Measurements from ENCODE around the gene PRSS22. TPM values are rescaled to one million over a fixed set of nuclear protein-coding genes. Genes with fewer than 3 reads are reported as not detected.

The PRSS22 gene
- total RNA-seq, 4 donors from 2014 or later, result 1.4 to 1.9 (median 1.8) TPM; not detected in 1

DNA sequence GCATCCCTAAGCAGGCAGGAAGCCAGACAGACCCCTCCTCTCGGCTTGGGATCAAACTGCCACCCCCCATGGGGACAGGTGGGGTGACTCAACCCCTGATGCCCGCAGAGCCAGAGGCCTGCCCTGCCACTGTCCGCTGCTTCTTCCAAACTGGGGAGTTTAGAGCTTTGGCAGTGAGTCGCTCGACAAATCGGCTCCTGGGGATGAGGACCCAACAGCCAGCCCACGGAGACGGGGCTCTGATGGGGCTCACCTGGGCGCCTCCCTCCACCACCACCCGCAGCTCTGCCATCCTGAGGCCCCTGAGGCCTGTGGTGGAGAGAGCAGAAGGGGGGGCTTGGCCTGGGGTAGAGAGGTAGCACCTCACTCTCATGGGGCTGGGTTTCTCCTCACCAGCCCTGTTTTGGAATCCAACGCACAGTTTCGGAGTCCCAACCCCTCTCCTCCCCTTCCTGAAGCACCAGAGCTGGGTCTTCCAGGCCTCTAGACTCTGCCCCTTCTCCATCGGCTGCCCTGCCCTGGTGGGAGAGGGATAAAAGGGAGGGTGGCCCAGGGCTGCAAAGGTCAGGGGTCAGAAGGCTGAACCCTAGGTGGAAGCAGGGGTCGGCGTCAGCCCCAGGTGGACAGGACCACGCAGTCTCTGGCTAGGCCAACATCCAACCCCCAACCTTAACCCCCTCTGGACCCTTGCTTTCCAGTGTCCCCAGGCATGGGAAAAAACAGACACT, 5.8 kb downstream of the PRSS22 start:
- DNase-seq, result peak in 2 of 3 donors; percentile 28 to 39
- Histone ChIP-seq H3K4me1 (no peaks in the 10 kb centered on the region), H3K36me3 (no peaks in the 10 kb centered on the region), H3K4me3 (no peak overlapping the region), H3K27ac (no peak overlapping the region), H3K27me3 (no peaks in the 10 kb centered on the region), H3K9me3 (no peaks in the 10 kb centered on the region)
- TF ChIP-seq, protein P1, sequence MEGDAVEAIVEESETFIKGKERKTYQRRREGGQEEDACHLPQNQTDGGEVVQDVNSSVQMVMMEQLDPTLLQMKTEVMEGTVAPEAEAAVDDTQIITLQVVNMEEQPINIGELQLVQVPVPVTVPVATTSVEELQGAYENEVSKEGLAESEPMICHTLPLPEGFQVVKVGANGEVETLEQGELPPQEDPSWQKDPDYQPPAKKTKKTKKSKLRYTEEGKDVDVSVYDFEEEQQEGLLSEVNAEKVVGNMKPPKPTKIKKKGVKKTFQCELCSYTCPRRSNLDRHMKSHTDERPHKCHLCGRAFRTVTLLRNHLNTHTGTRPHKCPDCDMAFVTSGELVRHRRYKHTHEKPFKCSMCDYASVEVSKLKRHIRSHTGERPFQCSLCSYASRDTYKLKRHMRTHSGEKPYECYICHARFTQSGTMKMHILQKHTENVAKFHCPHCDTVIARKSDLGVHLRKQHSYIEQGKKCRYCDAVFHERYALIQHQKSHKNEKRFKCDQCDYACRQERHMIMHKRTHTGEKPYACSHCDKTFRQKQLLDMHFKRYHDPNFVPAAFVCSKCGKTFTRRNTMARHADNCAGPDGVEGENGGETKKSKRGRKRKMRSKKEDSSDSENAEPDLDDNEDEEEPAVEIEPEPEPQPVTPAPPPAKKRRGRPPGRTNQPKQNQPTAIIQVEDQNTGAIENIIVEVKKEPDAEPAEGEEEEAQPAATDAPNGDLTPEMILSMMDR (IDR thresholded peaks at IDR 0.05), result no peak
- TF ChIP-seq POLR2A (IDR thresholded peaks at IDR 0.05), result no peak

DNA sequence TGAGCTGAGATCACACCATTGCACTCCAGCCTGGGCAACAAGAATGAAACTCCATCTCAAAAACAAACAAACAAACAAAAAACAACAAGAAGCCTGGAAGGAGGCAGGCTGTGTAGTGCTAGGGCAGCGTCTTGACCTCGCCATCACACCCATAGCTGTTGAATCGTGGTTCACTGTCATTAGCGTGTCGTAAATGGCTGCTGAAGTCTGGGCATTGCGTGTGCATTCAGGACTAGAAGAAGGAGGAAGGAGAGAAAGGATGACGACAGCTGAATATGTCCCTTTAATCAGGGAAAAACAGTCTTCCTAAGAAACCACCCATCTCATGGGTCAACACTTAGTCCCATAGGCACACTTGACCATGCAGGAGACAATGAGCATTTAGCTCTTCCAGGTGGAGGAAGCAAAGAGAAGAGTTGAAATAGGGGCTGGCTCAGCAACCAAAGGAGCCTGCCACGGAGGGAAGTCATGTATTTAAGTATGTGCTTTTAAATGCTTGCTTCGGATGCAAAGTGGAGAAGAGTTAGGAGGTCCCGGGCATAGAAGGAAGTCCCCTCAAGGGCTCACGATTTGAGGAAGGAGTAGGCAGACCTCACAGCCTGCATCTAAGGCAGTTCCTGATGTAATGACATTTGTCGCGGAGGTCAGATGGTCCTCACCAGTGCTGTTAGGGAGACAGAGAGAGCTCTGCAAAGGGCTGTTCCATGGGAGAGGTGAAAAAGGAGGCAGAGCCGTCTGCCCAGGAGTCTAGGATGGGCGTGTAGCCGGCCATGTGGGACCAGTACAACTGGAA, 8.8 kb downstream of the PRSS22 start:
- DNase-seq, result no peak
- Histone ChIP-seq H3K4me1 (no peaks in the 10 kb centered on the region), H3K36me3 (no peaks in the 10 kb centered on the region), H3K27ac (no peak overlapping the region), H3K4me3 (no peak overlapping the region), H3K27me3 (no peaks in the 10 kb centered on the region), H3K9me3 (no peaks in the 10 kb centered on the region)
- TF ChIP-seq POLR2A (IDR thresholded peaks at IDR 0.05), result no peak
- TF ChIP-seq, protein P1 (IDR thresholded peaks at IDR 0.05), result no peak

DNA sequence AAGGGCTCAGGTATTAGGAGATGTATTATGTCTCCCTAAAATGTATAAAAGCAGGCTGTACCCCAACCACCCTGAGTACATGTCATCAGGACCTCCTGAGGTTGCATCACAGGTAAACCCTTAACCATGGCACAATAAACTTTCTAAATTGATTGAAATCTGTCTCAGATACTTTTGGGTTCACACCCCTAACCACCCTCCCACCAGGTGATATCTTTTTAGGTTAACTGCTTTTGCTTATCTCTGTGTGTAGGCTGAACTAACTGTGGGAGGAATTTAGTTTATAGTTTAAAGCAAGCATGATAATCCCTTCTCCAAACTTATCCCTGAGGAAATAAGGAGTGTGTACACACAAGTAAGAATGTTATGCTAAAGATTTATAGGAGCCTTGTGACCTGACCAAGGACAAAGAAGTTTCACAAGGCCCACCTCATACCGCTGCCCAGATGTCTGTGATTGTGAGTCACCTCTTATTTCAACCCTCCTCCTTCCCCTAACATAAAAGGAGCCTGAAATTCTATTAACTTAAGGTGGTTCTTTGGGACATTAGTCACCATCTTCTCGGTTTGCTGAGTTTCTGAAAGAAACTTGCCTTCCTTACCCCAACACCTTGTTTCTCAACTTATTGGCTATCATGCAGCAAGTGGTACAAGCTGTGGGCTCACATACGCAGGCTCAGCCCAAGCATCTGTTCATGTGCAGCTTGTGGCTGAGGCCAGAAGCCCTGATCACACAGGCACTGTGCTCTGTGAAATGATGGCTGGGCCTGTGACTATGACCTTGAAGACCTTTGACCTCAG, 11.3 kb downstream of the PRSS22 start:
- Histone ChIP-seq H3K4me3 (no peak overlapping the region), H3K27me3 (no peaks in the 10 kb centered on the region), H3K4me1 (peaks cover 0 to 8% (median 7%) of the 10 kb centered on the region in 4 donors), H3K9me3 (no peaks in the 10 kb centered on the region), H3K36me3 (no peaks in the 10 kb centered on the region), H3K27ac (no peak overlapping the region)
- TF ChIP-seq, protein P1 (IDR thresholded peaks at IDR 0.05), result no peak
- TF ChIP-seq POLR2A (IDR thresholded peaks at IDR 0.05), result no peak
- DNase-seq, result no peak

DNA sequence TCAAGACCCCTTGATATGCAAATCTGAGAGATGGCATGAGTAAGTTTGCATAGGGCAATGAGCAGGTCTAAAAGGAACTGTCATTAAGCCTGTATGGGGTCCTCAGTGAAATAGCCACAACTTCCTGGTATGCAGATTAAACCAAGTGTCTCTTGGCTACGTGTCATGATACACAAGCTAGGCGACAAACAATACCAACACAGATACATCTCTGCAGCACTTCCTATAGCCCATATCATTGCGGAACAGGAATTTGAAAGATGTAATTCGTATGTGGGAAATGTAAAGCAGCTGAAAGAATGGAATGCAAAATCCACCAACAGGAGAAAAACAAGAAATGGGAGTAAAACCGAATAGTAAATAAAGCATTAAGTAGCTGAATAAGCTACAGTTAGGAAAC, 12.9 kb downstream of the PRSS22 start:
- no peak for DNase-seq
- no peaks in the 10 kb centered on the region for H3K36me3 ChIP-seq
- H3K9me3 ChIP-seq, result no peaks in the 10 kb centered on the region
- TF ChIP-seq POLR2A (IDR thresholded peaks at IDR 0.05), result no peak
- TF ChIP-seq, protein P1 (IDR thresholded peaks at IDR 0.05), result no peak
- H3K4me1 ChIP-seq, result peaks cover 0 to 16% (median 9%) of the 10 kb centered on the region in 4 donors
- no peak overlapping the region for H3K4me3 ChIP-seq
- no peaks in the 10 kb centered on the region for H3K27me3 ChIP-seq
- H3K27ac ChIP-seq, result no peak overlapping the region

DNA sequence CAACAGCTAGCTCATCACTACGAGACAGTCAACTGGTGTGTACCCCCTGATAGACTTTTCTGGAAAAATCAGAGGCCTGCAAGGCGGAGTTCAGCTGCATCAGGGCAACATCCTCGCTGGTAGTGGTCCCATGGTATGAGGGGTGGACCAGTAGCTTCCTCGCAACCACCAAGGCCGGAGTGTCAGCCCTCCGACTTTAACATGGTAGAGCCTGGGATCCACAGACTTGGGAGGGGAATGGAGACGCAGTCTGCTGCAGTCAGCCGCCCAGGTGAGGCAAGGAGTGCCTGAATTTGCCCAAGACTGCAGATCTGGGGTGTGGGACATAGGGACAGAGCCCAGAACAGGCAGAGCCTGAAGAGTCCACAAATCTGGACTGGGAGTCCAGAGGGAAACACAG, 14.4 kb downstream of the PRSS22 start:
- TF ChIP-seq, protein P1 (IDR thresholded peaks at IDR 0.05), result no peak
- TF ChIP-seq POLR2A (IDR thresholded peaks at IDR 0.05), result no peak
- peak in 1 of 3 donors; percentile 31 for DNase-seq
- Histone ChIP-seq H3K4me3 (no peak overlapping the region), H3K27ac (no peak overlapping the region), H3K4me1 (peaks cover 0 to 16% (median 9%) of the 10 kb centered on the region in 4 donors), H3K36me3 (no peaks in the 10 kb centered on the region), H3K27me3 (no peaks in the 10 kb centered on the region), H3K9me3 (no peaks in the 10 kb centered on the region)
